Duodenal mucosa (tissue), 2 donors: ENCODE data around the gene EXT2.

Source experiments
- H3K27ac ChIP-seq: one replicate; pipeline ENCODE4 v1.7.0; 2013; ENCODE audit warnings: low read depth, low read length
- H3K27me3 ChIP-seq, 2 donors: one replicate each; pipeline ENCODE4 v1.7.0; 2013; ENCODE audit warnings: low read length in 2 of 2, control low read depth in 1 of 2; ENCODE audit not compliant: insufficient read depth in 2 of 2, control insufficient read depth in 1 of 2
- H3K36me3 ChIP-seq, 2 donors: one replicate each; pipeline ENCODE4 v1.7.0; 2013; ENCODE audit warnings: low read length in 2 of 2, control low read depth in 1 of 2; ENCODE audit not compliant: insufficient read depth in 2 of 2, control insufficient read depth in 1 of 2
- H3K4me1 ChIP-seq, 2 donors: one replicate each; pipeline ENCODE4 v1.7.0; 2013; ENCODE audit warnings: low read length in 2 of 2, control low read depth in 1 of 2; ENCODE audit not compliant: insufficient read depth in 2 of 2, control insufficient read depth in 1 of 2
- H3K4me3 ChIP-seq, 2 donors: one replicate each; pipeline ENCODE4 v1.7.0; 2013; ENCODE audit warnings: low read length in 2 of 2, low read depth in 1 of 2
- H3K9ac ChIP-seq, 2 donors: one replicate each; pipeline ENCODE4 v1.7.0; 2013; ENCODE audit warnings: low read length in 2 of 2, low read depth in 1 of 2
- H3K9me3 ChIP-seq, 2 donors: one replicate each; pipeline ENCODE4 v1.7.0; 2013; ENCODE audit warnings: low read length in 2 of 2, control low read depth in 1 of 2; ENCODE audit not compliant: control insufficient read depth in 1 of 2

Gene EXT2

DNA sequence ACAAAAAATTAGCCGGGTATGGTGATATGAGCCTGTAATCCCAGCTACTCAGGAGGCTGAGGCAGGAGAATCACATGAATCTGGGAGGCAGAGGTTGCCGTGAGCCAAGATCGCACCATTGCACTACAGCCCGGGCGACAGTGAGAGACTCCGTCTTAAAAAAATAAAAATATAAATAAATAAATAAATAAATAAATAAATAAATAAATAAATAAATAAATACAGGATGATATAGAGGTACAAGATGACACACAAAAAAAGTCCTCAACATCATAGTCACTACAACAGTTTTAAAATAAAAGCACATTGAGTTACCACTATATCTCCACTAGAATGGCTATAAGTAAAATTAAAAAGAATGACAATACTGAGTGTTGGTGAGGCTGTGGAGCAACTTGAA is 116.7 kb downstream of the EXT2 start:
- Histone ChIP-seq H3K4me3 (no peak overlapping the region), H3K27ac (no peak overlapping the region), H3K36me3 (peaks cover 3 to 4% of the 10 kb centered on the region in 2 donors), H3K9ac (no peak overlapping the region), H3K27me3 (no peaks in the 10 kb centered on the region), H3K4me1 (no peaks in the 10 kb centered on the region), H3K9me3 (peaks cover 0 to 8% of the 10 kb centered on the region in 2 donors)

DNA sequence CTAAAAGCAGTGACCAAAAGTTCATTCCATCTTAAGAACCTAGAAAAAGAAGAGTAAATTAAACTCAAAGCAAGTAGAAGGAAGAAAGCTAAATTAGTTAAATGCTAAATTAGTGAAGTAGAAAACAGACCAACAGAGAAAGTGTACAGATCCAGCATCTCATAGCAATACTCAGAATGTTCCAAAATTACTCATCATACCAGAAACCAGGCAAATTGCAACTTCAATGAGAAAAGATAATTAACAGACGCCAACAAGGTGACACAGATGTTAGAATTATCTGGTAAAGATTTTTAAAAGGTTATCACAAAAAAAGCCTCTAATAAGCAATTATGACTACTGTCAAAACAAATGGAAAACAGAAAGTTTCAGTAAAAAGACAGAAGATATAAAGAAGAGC is 117.7 kb downstream of the EXT2 start:
- H3K9ac ChIP-seq, result no peak overlapping the region
- peaks cover 3 to 4% of the 10 kb centered on the region in 2 donors for H3K36me3 ChIP-seq
- H3K27me3 ChIP-seq, result no peaks in the 10 kb centered on the region
- H3K9me3 ChIP-seq, result peaks cover 0 to 8% of the 10 kb centered on the region in 2 donors
- H3K4me3 ChIP-seq, result no peak overlapping the region
- H3K4me1 ChIP-seq, result no peaks in the 10 kb centered on the region
- H3K27ac ChIP-seq, result no peak overlapping the region

DNA sequence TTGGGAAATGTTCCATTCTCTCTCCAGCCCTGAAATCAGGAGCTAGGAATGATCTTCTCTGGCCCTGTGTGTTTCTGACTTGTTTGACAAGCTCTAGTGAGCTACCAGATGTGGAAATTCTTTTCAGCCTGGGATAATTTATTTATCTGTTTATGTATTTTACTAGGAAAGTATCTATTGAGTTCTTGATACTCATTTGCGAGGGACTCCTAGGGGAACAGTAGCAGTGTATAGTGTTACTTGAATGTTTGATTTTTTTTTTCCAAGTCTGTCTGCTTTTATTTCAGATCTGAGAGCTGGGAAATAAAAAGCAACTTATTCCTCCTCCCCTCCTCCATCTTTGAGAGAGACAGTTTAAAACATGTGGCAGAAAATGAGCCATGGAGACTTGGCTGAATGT is 122.0 kb downstream of the EXT2 start:
- no peak overlapping the region for H3K9ac ChIP-seq

DNA sequence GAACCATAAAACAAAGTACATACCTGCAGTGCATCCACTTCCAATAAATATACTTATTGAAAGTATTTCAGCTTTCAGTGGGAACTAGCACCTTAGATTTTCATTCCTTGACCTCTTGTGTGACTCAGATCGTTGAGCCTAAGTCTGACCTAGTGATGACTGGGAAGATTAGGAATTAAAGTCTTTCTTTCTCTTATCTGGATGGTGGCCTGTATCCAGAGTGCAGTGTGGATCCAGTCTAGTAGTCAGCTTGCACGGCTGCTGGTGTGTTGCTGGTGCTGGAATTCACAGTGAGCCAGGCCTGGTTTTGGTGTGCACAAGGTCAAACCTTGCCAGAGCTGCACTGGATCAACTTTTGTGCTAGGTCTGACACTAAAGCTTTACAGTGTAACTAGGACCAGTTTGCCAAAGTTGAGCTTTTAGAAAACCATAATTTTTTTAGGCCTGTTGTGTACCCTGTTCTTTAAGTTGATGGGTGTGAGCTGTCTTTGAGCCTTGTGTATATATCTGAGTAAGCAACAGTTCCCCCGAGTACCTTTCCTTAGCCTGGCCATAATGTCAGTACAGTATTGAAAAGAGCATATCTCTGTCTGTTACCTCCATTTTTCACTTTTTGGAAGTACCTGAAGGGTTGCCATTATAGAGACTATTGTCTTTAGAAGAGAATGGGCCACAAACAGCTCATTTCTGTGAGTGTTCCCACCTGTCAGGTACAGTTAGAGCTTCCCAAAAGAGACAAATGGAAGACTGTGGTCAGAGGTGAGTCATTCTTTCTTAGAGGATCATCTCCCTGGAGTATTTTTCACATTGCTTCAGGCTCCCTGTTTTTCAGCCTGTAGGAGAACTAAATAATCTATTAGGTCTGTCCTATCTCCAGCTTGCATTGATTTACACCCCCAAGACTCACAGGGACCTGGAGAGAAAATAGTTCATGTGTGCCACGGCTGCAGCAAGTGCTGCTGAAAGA is 124.6 kb downstream of the EXT2 start:
- Histone ChIP-seq H3K9ac (no peak overlapping the region), H3K9me3 (no peaks in the 10 kb centered on the region), H3K4me3 (no peak overlapping the region), H3K36me3 (peaks cover 4 to 6% of the 10 kb centered on the region in 2 donors), H3K4me1 (no peaks in the 10 kb centered on the region), H3K27me3 (no peaks in the 10 kb centered on the region), H3K27ac (no peak overlapping the region)

More for the DNA sequence above, 122.0 kb downstream of the EXT2 start:
- Histone ChIP-seq H3K4me1 (no peaks in the 10 kb centered on the region), H3K36me3 (peaks cover 4 to 6% of the 10 kb centered on the region in 2 donors), H3K4me3 (no peak overlapping the region), H3K27me3 (no peaks in the 10 kb centered on the region), H3K27ac (no peak overlapping the region), H3K9me3 (no peaks in the 10 kb centered on the region)

DNA sequence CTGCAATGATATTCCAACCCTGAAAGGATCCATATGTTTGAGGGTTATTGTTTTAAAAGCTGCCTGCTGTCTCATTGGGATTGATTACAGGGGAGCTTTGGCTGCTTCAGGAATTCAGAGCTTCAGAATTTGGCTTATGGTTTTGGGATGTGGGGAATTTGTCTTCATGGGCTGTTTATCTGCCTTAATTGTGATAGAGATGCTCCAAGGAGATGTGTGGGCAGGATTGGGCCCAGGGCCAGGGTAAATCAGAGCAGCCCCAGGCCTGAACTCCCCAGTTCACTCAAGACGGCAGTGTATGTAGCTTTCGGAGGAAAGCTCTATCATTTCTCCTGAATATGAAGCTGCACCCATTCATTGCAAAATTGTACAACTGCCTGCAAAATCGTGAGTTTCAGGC is 126.0 kb downstream of the EXT2 start:
- Histone ChIP-seq H3K4me1 (no peaks in the 10 kb centered on the region), H3K4me3 (no peak overlapping the region), H3K36me3 (peaks cover 6 to 13% of the 10 kb centered on the region in 2 donors), H3K27ac (no peak overlapping the region), H3K9ac (no peak overlapping the region), H3K27me3 (no peaks in the 10 kb centered on the region), H3K9me3 (no peaks in the 10 kb centered on the region)

DNA sequence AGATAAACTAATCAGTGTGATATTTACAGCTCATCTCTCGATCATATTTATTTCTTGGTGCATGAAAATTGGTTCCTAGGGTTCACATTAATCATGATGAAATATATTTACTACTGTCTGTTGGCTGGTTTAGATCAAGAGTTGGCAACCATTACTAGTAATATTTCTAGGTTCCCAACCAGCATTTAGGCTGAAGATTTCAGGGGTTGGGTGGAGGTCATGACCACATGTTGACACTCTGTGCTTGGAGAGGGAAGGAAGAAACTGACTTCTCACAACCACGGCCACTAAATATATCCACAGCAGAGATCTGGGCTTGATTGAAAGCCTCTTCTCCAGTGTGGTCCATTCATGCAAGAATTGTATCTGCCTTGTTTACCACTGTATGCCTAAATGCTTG is 126.5 kb downstream of the EXT2 start:
- no peaks in the 10 kb centered on the region for H3K4me1 ChIP-seq
- H3K27ac ChIP-seq, result no peak overlapping the region
- H3K27me3 ChIP-seq, result no peaks in the 10 kb centered on the region
- no peaks in the 10 kb centered on the region for H3K9me3 ChIP-seq
- peaks cover 10 to 13% of the 10 kb centered on the region in 2 donors for H3K36me3 ChIP-seq
- no peak overlapping the region for H3K4me3 ChIP-seq
- no peak overlapping the region for H3K9ac ChIP-seq

DNA sequence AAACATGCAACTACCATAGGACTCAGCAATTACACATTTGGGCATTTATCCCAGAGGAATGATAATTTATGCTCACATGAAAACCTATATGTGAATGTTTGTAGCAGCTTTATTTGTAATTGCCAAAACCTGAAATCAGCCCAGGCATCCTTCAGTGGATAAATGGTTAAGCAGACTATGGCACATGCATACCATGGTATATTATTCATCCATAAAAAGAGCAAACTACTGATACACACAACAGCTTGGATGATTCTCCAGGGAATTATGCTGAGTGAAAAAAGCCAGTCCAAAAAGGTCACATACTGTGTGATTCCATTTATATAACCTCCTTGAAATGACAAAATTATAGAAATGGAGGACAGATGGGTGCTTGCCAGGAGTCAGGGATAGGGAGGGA is 127.8 kb downstream of the EXT2 start:
- Histone ChIP-seq H3K9me3 (no peaks in the 10 kb centered on the region), H3K4me3 (no peak overlapping the region), H3K27me3 (no peaks in the 10 kb centered on the region), H3K9ac (no peak overlapping the region), H3K36me3 (peaks cover 7 to 8% of the 10 kb centered on the region in 2 donors), H3K4me1 (no peaks in the 10 kb centered on the region), H3K27ac (no peak overlapping the region)

DNA sequence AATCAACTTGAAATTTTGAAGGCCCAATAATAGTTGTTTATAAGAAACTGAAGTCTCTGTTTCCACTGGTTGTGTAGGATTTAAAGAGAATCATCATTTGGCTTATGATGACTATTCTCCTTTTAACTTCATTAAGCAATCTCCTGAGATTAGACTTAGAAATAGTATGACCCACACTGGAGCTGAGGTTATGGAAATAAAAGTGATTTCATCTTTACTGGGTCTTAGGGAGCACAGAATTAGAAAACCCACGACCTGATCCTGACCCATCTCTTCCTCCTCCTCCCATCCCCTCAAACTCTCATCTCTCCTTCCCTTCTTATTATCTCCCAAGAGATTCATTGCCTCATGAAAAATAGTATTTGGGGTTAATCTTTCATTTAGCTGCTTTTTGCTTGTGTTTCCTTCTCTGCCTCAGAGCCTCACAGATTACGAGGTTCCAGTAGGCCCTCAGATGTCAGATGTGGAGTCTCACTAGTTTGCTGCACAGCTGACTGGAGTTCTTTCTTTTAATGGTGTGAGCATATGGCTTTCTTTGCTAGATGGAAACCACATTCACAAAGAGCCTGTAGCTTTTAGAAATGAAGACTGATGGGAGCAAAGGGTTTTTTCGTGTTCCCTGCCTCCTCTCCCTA is 129.5 kb downstream of the EXT2 start:
- Histone ChIP-seq H3K27ac (no peak overlapping the region), H3K9ac (no peak overlapping the region), H3K9me3 (no peaks in the 10 kb centered on the region), H3K27me3 (no peaks in the 10 kb centered on the region), H3K4me1 (no peaks in the 10 kb centered on the region), H3K36me3 (peaks cover 4 to 8% of the 10 kb centered on the region in 2 donors), H3K4me3 (no peak overlapping the region)

DNA sequence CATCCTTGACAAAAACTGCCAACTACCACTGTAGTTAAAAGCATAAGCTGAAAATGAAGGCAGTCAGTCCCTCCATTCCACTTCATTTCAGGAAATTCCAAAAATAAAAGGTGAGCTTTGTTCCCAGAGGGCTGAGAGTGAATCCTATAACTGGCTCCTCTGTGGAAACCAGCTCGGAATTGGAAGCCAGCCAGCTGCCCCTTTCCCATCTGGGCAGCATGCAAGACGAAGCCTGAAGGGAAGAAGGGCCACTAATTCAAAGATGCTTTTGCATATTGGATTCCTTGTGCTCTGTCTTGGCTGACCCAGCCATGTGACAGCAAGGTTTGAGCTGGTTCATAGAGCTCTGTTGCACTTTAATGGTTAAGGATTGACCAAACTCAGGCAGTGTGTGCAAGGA is 131.0 kb downstream of the EXT2 start:
- Histone ChIP-seq H3K4me3 (no peak overlapping the region), H3K27me3 (no peaks in the 10 kb centered on the region), H3K27ac (no peak overlapping the region), H3K9me3 (no peaks in the 10 kb centered on the region), H3K9ac (no peak overlapping the region), H3K4me1 (no peaks in the 10 kb centered on the region), H3K36me3 (peaks cover 4 to 8% of the 10 kb centered on the region in 2 donors)

DNA sequence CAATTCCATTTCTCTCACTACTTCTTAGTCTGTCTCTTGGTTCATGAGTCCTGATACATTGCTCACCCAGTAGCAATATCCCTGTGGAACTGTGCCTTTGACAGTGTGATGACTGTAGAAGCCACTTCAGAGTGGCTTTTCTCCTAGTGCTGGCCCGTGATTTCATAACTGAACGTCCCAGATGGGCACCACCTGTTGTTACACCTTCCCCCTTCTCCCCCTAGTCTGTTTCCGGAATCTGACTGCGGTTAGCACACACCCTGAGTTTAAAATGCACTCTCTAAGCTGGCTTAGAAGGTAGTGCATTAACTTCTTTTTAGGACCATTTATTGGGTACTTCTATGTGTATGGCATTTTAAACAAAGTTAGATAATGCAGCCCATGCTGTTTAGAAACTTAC is 131.5 kb downstream of the EXT2 start:
- Histone ChIP-seq H3K4me3 (no peak overlapping the region), H3K9me3 (no peaks in the 10 kb centered on the region), H3K36me3 (peaks cover 4 to 8% of the 10 kb centered on the region in 2 donors), H3K4me1 (no peaks in the 10 kb centered on the region), H3K27ac (no peak overlapping the region), H3K27me3 (no peaks in the 10 kb centered on the region), H3K9ac (no peak overlapping the region)
